NAMALWA (cell line): Measurements from ENCODE around the gene DDB1.

Source experiments
- DNase-seq: peaks from one replicate; pipeline ENCODE4 v3.0.0-alpha.2; 2015; ENCODE audit warnings: low spot score

DDB1 gene

GRCh38 chr11:61356706-61357105, 23.8 kb upstream of the DDB1 start:
- peak; percentile 55 for DNase-seq

GRCh38 chr11:61354208-61354607, 21.3 kb upstream of the DDB1 start:
- no peak for DNase-seq

- DNase-seq = no peak
Measured at GRCh38 chr11:61353131-61354067, 20.5 kb upstream of the DDB1 start.

GRCh38 chr11:61352038-61352437, 19.1 kb upstream of the DDB1 start:
- DNase-seq = no peak

GRCh38 chr11:61350803-61351202, 17.9 kb upstream of the DDB1 start:
- DNase-seq = no peak

GRCh38 chr11:61350336-61350735, 17.4 kb upstream of the DDB1 start:
- DNase-seq = no peak

GRCh38 chr11:61349916-61350315, 17.0 kb upstream of the DDB1 start:
- DNase-seq = no peak

- DNase-seq = no peak
Measured at GRCh38 chr11:61349189-61349751, 16.4 kb upstream of the DDB1 start.

GRCh38 chr11:61347916-61348461, 15.1 kb upstream of the DDB1 start:
- no peak for DNase-seq

- no peak for DNase-seq
Measured at GRCh38 chr11:61345954-61346843, 13.3 kb upstream of the DDB1 start.

- DNase-seq = no peak
Measured at GRCh38 chr11:61345170-61345610, 12.3 kb upstream of the DDB1 start.

- DNase-seq = no peak
Measured at GRCh38 chr11:61343792-61344745, 11.2 kb upstream of the DDB1 start.

GRCh38 chr11:61342207-61342803, 9.4 kb upstream of the DDB1 start:
- DNase-seq = no peak

GRCh38 chr11:61341706-61342105, 8.8 kb upstream of the DDB1 start:
- no peak for DNase-seq

GRCh38 chr11:61340979-61341378, 8.1 kb upstream of the DDB1 start:
- DNase-seq = no peak

GRCh38 chr11:61339490-61339878, 6.6 kb upstream of the DDB1 start:
- no peak for DNase-seq

- DNase-seq = no peak
Measured at GRCh38 chr11:61338783-61339489, 6.0 kb upstream of the DDB1 start.

GRCh38 chr11:61337706-61338470, 5.0 kb upstream of the DDB1 start:
- DNase-seq = no peak
